HL-60 (cell line): ENCODE measurements around the gene IFT81.

Source experiments
- CTCF ChIP-seq: IDR thresholded peaks from one replicate; pipeline ENCODE4 v1.5.1; 2011; ENCODE audit warnings: low read length, control low read depth, inconsistent platforms; ENCODE audit not compliant: insufficient read depth
- POLR2AphosphoS5 ChIP-seq: IDR thresholded peaks from 2 replicates; pipeline ENCODE4 v1.6.1; 2012; ENCODE audit warnings: low read depth
- REST ChIP-seq: IDR thresholded peaks from 2 replicates; pipeline ENCODE4 v1.6.1; 2012; ENCODE audit warnings: low read depth; ENCODE audit not compliant: insufficient replicate concordance

GRCh38 chr12:110247340-110248095, 123.4 kb downstream of the IFT81 start:
- no peak for TF ChIP-seq CTCF
- no peak for TF ChIP-seq REST
- TF ChIP-seq POLR2AphosphoS5 = no peak
